COLO668 (cell line): Measurements from ENCODE around the gene PTPRJ.

Experiments used
- DNase-seq: peaks from one replicate; lab custom pipeline; 2025; ENCODE audit not compliant: unreplicated experiment; lab: John Stamatoyannopoulos, UW

The PTPRJ gene

DNA sequence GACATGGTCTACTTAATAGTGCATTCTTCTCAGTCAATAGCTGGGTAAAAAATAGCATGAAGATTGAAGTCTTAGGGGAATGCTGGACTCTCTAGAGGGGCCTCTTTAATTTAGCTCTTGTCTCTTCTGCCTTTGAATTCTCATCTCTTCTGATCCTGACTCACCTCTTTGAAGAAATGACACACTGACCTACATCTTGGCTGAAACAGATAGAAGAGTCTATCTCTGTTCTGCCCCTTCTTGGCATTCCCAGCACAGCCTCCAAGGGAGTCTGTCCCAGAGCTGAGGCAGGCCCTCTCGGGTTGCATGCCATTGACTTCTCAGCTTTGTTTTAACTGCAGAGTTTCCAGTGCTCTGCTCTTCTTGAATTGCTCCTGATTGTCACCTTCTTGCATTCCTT, 55.7 kb downstream of the PTPRJ start:
- no peak for DNase-seq

DNA sequence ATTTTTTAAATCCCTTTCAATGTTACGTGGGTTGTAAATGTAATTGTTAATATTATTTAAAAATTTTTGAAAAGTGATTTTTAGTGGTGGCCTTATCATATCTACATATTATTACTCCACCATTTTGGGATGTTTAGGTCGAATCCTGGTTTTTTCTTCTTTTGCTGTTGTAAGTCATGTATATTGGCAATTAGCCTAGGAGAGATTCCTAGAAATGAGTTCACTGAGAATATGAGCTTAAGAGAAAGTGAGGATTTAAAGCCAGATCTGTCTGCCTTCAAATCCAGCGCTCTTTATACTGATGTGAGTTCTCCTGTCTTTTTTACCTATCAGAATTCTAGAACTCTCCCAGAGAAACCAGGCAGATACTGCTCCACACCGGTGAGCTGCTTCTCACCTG, 56.1 kb downstream of the PTPRJ start:
- no peak for DNase-seq

DNA sequence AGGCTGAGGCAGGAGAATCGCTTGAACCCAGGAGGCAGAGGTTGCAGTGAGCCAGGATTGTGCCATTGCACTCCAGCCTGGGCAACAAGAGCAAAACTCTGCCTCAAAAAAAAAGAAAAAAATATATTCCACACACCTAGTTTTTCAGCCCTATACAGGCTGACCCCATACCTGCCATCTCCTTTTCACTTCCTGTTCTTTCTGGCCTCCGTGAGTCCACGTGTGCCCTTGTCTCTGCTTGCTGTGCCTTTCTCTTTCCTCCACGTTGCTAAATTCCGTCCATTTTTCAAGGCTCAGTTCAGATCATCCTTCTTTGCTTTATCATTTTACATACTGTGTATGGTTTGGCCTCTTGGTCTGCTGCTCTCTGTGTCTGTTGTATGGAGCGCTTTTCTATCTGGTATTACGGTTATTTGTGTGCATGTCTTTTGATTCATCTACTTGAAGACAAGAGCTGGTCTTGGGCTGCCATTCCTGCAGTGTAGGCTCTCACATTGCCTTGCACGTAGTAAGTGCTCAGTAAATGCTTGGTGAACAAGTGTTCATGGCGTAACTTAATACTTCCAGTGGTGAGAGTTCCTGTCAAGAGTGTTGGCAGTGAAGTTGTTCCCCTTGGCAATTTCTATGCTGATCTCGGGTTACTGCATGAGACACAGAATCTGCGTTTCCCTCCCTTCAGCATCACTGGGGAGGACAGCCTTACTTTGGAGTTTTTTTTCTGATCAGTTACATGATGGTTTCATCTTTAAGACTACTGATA, 57.5 kb downstream of the PTPRJ start:
- DNase-seq = no peak

DNA sequence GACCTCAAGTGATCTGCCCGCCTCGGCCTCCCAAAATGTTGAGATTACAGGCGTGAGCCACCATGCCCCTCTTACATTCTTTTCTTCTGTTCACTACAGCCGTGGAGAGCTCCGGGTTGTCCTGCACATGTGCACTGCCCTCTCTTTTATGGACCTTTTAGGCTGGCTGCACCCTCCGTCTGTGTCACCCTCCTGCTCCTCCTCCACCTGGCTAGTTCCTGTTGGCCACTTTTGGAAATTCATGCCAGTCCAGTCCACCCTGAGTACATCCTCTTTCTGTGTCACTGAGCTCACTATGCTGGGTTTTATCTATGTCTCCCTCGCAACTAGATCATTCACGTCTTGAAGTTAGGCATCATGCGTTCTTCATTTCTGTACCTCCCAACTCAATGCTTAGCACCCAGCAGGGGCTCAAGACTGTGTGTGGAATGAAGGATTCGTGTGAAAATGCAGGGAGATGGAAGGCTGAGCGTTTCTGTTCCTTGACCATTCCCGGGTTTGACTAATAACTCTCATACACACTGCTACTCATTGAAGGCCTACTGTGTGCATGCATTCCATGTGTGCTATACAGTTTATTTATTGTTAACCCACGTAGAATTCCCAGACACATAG, 60.6 kb downstream of the PTPRJ start:
- no peak for DNase-seq

DNA sequence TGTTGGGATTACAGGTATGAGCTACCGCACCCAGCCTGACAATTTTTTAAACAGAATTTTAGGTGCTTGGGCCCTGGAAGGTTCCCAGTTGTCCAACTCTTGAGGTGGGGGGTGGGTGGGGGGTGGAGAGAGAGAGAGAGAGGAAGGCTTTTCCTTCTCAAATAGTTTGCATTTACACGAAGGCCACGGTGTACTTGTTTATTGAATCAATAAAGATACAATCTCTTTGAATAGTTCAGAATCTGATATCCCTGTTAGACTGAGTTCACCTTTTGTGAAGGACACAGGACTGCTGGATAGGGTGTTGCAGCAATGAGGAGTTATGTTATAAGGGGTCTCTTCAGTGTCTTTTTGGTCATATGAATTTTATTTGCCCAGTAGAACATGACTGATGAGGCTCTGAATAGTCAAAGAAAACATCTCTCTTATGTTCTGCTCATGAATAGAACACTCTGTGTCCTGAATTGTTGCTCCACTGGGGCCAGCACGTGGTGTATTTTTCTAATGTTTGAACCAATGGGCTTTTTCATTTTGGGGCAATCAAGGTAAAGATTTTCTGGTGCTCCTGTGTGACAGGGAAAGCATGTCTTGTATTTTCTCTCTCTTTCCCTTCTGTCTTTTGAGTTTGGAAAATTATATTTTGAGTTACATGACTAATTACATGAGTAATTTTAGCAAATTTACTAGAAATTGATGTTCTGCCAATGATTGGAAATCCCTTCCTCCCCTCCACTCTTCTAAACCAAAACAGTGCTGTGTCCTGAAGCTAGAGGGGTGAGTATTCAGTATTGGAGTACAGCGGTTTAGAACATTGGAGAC, 61.7 kb downstream of the PTPRJ start:
- no peak for DNase-seq

DNA sequence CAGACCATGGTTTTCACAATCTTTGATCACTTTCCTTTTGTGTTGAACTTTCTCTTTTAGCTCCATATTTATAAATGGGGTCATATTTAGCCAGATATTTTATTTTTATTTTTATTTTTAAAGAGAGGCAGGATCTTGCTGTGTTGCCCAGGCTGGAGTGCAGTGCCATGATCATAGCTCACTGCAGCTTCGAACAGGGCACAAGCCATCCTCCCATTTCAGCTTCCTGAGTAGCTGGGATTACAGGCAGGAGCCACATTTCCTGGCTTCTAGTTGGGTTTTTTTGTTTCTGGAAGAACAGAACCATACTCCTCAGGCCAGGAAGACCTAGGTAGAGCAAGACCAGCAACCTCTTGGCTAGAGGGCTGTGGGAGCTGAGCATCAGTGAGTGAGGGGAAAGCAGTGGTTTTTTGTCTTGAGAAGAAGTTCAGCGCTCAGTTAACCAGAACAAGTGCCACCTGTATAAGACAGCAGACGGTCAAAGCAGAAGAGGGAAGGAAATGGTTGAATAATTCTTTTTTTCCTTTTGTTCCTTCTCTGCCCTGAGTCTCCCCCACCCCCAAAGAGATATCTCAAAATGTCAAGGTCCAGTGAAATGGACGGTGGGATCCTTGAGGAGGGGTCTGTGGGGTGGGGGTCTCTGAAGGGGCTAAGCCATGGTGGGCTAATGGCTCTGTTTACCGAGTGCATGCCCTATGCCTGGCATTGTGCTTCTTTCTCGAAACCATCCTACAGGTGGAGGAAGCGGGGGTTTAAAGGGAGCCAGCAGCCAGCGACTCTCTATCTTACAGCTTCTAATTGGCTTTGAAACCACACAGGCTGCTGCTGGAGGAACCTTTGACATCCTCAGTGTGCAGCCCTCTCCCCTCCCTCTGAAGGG, 63.0 kb downstream of the PTPRJ start:
- DNase-seq = no peak

DNA sequence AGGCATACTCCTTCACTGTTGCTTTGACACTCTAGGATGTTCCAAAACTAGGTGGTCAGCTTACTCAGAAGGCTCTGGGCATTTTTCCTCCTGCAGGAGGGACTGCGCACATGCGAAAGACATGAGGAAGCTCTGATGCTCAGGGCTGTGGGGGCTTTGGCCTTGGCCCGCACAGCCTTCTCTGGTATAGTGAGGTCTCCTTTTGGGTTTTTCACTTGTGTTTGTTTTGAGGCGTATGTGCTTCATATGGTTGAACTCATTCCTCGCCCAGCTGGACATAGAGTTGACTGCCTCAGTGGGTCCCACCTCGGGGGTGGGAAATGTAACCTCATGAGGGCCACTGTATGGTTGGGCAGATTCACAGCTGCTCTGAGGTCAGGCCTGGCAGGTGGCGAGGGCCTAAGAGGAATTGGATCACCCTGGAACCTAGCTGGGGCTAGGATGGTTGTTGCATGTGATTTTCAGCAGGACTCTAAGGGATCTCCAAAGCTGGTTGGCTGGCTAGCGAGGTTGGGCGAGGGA, 63.7 kb downstream of the PTPRJ start:
- no peak for DNase-seq

DNA sequence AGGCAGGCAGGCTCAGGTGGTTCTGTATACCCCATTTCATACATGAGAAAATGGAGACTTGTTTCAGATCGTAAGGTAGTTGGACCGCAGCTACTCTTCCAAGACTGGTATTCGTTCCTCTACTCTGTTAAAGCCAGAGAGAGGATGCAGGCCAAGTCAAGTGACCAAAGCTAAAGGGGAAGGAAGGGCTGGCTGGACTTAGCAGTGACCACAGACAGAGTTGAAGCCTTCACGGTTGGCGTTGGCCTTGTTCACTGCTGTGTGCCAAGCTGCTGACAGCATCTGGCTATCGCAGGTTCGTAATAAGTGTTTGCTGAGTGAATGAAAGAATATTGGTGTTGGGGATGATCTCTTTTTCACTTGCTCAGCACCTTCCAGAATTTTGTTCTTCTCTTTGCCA, 64.2 kb downstream of the PTPRJ start:
- DNase-seq = no peak

DNA sequence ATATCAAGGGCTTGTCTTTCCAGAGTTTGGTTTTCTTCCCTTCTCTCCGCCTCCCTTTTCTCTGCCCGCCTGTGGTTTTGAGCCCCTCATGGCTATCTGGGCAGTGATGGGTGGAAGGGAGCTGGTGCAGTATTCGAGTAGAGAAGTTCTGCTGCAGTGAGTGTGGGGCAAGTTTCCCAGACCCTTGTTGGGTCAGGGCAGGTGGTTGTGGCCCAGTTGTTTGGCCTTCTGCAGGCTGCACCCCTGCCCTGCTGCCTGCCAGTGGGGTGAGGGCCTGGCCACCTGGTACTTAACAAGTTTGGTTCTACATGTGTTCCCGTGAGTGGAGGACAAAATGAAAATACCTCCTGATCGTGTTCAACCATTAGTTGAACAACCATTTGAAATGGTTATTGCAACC, 65.2 kb downstream of the PTPRJ start:
- no peak for DNase-seq

DNA sequence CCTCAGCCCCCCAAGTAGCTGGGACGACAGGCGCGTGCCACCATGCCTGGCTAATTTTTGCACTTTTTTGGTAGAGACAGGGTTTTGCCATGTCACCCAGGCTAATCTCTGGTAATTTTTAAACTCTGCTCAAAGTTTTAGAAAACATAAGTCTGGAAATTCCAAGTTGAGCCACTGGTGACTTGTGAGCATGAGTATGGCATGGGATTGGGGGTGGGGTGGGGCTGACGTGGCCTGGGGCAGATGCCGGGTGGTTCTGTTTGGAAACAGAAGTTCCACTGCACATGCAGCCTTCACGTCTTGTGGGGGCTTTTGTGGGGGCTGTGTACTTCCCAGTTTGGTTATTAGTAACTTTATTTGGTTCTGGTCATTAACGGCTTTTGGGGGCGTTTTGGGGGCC, 67.3 kb downstream of the PTPRJ start:
- no peak for DNase-seq

DNA sequence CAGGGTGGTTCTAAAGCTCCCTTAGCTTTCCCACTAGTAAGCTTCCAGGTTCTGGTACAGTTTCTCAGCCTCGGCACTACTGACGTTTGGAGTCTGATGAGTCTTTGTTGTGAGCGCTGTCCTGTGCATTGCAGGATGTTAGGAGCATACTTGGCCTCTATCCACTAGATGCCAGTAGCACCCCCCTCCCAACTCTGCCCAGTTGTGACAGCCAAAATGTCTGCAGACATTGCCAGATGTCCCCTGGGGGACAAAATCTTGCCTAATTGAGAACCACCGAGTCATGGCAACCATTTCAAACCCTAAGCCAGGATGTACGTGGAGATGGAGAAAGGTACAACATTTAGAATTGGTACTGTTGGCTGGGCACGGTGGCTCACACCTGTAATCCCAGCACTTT, 68.7 kb downstream of the PTPRJ start:
- no peak for DNase-seq

DNA sequence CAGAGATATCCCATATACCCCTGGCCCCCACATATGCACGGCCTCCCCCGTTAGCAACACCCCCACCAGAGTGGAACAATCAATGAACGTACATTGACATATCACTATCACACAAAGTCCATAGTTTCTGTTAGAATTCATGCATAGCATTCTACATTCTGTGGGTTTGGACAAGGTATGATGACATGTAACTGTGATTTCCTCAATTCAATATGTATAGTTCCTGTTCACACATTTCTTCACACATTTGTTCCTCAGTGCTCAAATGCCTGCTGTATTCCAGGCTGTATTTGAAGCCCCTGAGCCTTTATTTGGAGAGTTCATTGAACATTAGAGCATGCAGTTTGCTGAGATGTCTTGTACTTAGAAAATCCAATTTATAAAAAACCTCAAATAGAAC, 69.9 kb downstream of the PTPRJ start:
- no peak for DNase-seq

DNA sequence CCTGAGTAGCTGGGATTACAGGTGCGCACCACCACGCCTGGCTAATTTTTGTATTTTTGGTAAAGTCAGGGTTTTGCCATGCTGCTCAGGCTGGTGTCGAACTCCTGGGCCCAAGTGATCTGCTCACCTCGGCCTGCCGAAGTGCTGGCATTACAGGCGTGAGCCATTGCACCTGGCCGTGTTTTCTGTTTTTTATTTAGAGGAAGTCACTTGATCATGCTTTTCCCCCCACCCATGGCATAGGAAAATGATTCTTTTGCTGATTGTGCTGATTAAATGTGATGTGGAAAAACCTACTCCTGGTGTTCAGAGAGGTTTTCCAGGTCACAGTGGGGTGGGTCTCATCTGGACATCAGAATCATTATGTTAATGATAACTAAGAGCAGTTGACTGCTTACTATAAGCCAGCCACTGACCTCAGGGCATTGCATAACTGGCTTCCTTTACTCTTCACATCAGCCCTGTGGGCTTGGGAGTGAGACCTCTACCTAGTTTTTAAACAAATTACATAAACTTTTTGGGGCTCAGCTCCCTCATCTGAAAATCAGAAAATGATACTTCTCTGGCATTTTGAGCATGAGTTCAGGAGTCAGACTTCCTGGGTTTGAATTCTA, 71.0 kb downstream of the PTPRJ start:
- DNase-seq = no peak

DNA sequence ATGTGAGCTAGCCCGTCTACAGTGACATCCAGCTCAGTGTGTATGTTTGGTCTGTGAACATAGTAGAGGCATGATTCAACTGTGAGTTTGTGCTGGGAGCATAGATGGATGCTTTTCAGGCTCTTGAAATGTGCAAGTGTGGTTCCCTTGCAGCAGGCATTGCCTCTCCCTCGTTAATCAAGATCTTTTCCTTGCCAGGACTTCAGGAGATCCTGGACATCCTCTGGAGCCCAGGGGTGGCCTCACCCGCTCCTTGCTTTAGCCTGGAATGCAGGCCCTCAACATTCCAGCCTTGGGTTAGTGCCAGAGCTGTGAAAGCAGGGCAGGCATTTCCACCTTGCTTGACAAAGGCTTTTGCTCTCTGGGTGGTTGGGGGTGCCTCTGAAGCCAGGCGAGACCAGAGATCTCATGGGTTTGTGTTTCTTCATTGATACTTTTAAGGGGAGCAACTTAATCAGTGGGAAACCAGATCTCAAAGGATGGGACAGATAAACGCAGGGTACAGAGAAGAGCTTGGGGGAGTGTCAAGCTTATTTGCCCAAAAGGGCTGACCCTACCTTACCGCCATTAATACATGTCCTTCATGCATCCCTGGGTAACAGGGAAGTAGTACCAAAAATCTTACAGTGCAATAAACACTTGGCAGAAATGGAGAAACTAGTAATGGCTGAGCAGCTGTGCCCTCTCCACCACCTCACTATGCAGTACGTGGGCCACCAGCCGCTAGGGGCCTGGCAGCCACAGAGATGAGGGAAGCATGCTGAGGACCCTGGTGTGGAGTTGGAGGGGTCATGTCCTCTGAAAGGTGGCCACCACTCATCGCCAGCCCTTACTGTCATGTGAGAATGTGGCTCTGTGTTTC, 72.1 kb downstream of the PTPRJ start:
- no peak for DNase-seq

DNA sequence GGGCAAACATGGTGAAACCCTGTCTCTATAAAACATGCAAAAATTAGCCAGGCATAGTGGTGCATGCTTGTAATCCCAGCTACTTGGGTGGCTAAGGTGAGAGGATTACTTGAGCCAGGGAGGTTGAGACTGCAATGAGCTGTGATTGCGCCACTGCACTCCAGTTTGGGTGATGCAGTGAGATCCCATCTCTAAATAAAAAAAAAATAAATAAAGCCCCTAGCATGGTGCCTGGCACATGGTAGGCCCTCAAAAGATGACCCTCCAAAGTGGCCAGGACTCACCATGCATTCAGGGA, 74.6 kb downstream of the PTPRJ start:
- no peak for DNase-seq

DNA sequence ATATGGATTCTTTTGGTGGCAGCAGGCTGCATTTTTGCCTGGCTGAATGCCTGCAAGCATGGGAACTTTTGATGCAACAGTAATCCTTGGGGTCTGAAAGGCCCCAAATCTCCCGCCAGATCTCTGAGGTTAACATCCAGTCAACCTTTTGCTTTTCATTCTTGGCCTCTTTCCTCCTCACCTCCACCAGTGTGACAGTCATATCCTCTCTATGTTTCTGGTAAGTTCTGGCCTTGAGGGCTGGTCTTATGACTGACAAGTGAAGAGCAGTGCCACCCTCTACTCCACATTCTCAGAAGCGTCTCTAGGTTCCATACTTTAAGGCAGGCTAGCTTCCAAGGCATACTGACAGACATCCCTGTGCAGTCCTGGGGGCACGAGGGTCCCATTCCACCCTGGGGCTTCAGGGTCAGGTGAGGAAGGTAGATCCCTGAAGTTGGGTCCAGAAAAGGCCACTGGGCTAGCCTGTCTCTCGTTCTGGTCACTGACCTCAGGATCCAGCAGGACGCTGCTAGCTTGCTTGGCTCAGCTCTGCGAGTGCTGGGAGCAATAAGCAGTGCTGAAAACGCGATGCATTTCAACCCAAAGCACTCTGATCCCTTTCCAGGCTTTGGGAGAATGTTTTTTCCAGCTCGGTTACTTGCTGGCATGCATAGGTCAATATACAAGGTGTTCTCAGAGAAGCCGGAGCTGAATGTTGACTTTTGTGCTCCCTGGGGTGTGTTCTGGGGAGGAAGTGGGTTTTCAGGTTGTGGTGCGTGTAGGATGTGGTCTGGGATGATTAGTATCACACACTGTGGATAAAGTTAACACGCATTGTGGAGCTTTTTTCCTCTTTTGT, 75.2 kb downstream of the PTPRJ start:
- no peak for DNase-seq

DNA sequence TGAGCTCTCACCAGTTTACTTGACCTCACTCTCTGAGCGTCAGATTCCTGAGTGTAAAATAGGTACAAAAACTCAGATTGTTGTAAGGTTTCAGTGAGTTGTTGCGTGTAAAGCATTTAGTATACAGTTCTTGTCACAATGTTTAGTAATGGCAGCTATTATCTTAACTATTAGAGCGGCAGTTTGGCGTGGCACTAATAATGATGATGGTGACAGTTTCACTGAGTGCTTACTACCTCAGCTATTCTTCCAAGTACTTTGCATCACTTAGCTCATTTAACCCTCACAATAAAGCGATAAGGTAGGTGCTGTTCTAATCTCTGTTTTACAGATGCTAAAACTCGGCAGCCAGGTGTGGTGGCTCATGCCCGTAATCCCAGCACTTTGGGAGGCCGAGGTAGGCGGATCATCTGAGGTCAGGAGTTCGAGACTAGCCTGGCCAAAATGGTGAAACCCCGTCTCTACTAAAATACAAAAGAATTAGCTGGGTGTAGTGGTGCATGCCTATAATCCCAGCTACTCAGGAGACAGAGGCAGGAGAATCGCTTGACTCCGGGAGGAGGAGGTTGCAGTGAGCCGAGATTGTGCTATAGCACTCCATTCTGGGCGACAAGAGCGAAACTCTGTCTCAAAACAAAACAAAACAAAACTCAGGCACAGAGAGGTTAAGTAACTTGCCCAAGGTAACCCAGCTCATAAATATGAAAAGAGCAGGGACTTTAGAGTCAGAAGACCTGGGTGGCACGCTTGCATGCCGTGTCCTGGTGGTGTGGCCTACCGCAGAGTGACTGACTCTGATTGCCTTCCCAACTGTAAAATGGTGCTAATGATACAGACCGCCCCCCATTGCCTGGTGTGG, 76.2 kb downstream of the PTPRJ start:
- no peak for DNase-seq

DNA sequence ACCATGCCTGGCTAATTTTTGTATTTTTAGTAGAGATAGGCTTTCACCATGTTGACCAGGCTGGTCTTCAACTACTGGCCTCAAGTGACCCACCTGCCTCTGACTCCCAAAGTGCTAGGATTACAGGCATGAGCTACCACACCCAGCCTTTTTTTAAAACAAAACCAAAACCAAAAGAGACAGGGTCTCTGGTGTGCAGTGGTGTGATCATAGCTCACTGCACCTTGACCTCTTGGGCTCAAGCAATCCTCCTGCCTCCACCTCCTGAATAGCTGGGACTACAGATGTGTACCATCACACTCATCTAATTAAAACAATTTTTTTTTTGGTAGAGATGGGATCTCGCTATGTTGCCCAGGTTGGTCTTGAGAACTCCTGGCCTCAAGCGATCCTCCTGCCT, 77.7 kb downstream of the PTPRJ start:
- DNase-seq = no peak
